Sigmoid colon (tissue), 4 donors: ENCODE data around the gene PLPP4.

Experiments used
- CTCF ChIP-seq, 4 experiments: fragments of 450-650 bp in 3 of 4; fragments of 200-600 bp in 1 of 4; IDR thresholded peaks; one replicate each; pipeline ENCODE4 v1.5.1; 2016 to 2019; ENCODE audit warnings: antibody characterized with exemption in 4 of 4, mild to moderate bottlenecking in 3 of 4, moderate library complexity in 2 of 4
- POLR2A ChIP-seq, 2 donors: fragments of 450-650 bp; IDR thresholded peaks; one replicate each; pipeline ENCODE4 v1.6.1; 2016; ENCODE audit warnings: antibody characterized with exemption in 2 of 2, mild to moderate bottlenecking in 2 of 2, moderate library complexity in 2 of 2
- POLR2AphosphoS5 ChIP-seq, 4 donors: sonication (generic); formaldehyde crosslinking; IDR thresholded peaks; one replicate each; pipeline ENCODE4 v1.6.1; 2017; ENCODE audit warnings: antibody characterized with exemption in 4 of 4

GRCh38 chr10:120582753-120583152 is 125.7 kb downstream of the PLPP4 start:
- TF ChIP-seq CTCF (IDR thresholded peaks at IDR 0.05), result no peak
- TF ChIP-seq POLR2A (IDR thresholded peaks at IDR 0.05), result no peak
- TF ChIP-seq POLR2AphosphoS5 (IDR thresholded peaks at IDR 0.05), result no peak
